BLaER1 treated with 17β-estradiol and CSF1 and Interleukin-3, amounts not matched to agents 10 nM and 100 nM (cell line): ENCODE measurements around the gene CYBC1.

ENCODE experiments used
- H3K27ac ChIP-seq, 11 experiments: shearing (Covaris generic); formaldehyde crosslinking; 2 replicates each; pipeline ENCODE4 v1.8.1; 2022
- H3K27me3 ChIP-seq, 11 experiments: shearing (Covaris generic); formaldehyde crosslinking; 2 replicates each; pipeline ENCODE4 v1.8.1; 2022
- H3K36me3 ChIP-seq, 11 experiments: shearing (Covaris generic); formaldehyde crosslinking; 2 replicates each; pipeline ENCODE4 v1.8.1; 2022
- H3K4me1 ChIP-seq, 10 experiments: shearing (Covaris generic); formaldehyde crosslinking; 2 replicates each; pipeline ENCODE4 v1.8.1; 2022
- H3K4me2 ChIP-seq, 11 experiments: shearing (Covaris generic); formaldehyde crosslinking; 2 replicates each; pipeline ENCODE4 v1.8.1; 2022
- H3K4me3 ChIP-seq, 10 experiments: shearing (Covaris generic); formaldehyde crosslinking; 2 replicates each; pipeline ENCODE4 v1.8.1; 2022
- H3K9ac ChIP-seq, 11 experiments: shearing (Covaris generic); formaldehyde crosslinking; 2 replicates each; pipeline ENCODE4 v1.8.1; 2022
- H3K9me3 ChIP-seq, 11 experiments: shearing (Covaris generic); formaldehyde crosslinking; replicated peaks in 1 of 11; 2 replicates each; pipeline ENCODE4 v1.8.1; 2022
- H4K20me1 ChIP-seq, 11 experiments: shearing (Covaris generic); formaldehyde crosslinking; 2 replicates each; pipeline ENCODE4 v1.8.1; 2022
- Cebpa-rat ChIP-seq, 11 experiments: shearing (Covaris generic); IDR thresholded peaks; 2 replicates each; pipeline ENCODE4 v1.8.1; 2022

Gene CYBC1

DNA sequence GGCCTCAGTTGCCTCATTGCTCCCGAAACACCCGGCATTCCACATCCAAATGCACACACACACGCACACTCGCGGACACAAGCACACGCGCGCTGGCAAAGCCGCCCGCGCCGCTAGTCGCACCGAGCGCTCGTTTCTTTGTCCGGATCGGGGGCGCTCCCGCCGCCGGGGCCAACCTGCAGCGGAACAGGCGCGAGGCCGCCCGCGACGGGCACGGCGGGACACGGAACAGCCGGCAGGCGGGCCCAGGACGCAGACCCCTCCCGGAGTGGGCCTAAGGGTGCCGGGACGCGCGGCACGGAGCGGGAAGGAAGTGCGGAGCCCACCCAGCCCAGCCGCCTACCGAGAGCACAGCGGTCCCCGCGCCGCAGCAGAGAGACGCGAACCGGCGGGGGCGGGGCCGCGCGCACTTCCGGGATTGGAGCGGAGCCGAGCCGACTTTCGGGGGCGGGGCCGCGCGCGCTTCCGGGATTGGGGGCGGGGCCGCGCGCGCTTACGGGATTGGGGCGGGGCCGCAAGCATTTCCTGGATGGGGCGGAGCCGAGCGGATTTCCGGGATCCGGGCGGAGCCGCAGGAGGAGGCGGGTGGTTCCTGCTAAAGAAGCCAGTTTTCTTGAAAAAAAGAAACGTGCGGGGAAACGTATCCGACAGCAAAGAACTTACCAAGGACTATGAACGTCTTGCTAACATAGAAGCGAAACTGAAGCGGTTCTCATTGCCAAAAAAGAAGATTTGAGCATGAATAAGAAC, at the start of gene CYBC1:
Gene CYBC1 (minus strand): TSS at position 396 of the 750 bp plus-strand sequence. CDS start 1,498 bp downstream, outside the sequence.
- Histone ChIP-seq H3K4me2 (peak within 1 kb of the TSS; percentile 90 to 100 (median 97)), H3K27me3 (no peaks in the 10 kb centered on the region), H3K27ac (peak within 1 kb of the TSS; percentile 81 to 99 (median 94)), H4K20me1 (peaks cover 0 to 25% (median 12%) of the 10 kb centered on the region in 11 experiments; a peak in 17 of 22 replicates), H3K4me3 (peak within 1 kb of the TSS; percentile 83 to 100 (median 96)), H3K9ac (peak within 1 kb of the TSS; percentile 86 to 99 (median 96)), H3K36me3 (peaks cover 0 to 31% (median 17%) of the 10 kb centered on the region in 11 experiments; a peak in 17 of 22 replicates), H3K4me1 (peaks cover 39 to 56% (median 52%) of the 10 kb centered on the region in 10 experiments), H3K9me3 (peaks cover 0 to 34% (median 25%) of the 10 kb centered on the region in 11 experiments; a peak in 20 of 22 replicates)
- no peak for TF ChIP-seq Cebpa-rat (IDR thresholded peaks at IDR 0.05)

DNA sequence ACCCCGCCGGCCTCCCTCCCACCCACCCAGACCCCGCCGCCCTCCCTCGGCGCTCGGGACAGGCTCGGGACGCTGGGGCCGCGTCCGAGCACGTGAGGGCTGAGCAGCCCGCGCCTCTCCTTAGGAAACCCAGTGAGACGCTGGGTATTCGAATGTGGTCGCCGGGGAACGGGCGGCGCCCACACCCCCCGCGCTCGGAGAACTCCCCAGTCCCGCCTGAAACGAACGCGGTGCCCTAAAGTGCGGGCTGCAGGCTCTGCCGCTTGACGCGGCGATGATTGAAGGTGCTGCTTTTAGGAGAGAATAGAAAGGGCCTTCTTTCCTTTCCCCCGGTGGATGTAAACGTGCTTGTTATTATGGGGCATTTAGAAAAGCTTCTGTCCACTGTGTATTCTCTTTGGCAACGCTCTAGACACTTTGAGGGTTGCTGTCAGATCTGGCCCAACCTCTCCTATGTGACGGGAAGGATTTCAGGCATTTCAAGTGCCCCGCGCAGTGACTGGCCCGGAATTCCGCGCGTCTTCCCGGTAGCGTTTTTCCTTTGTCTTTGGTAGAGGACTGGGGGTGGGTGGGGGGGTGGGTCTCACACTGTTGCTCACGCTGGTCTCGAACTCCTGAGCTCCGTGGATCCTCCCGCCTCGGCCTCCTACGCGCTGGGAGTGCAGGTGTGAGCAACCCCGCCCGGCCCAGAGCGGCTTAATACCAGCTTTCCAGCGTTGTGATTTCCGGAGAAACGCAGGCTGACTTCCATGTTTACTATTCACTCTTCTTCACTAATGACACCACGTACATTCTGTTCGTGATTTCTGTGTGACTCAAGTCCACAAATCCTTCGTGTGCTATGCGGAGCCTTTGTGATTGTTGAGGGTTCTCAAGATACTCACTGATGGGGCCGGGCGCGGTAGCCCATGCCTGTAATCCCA, 47.2 kb upstream of the CYBC1 start:
- H3K27ac ChIP-seq: peak overlapping the region; percentile 13 to 87 (median 83); a peak in 21 of 22 replicates
- no peaks in the 10 kb centered on the region for H3K9me3 ChIP-seq
- peak overlapping the region; percentile 70 to 85 (median 80); a peak in 21 of 22 replicates for H3K9ac ChIP-seq
- no peaks in the 10 kb centered on the region for H3K36me3 ChIP-seq
- peak overlapping the region; percentile 71 to 98 (median 90) for H3K4me2 ChIP-seq
- peak overlapping the region; percentile 48 to 72 (median 58) for H3K4me3 ChIP-seq
- H3K4me1 ChIP-seq: peaks cover 36 to 87% (median 75%) of the 10 kb centered on the region in 10 experiments
- no peak for TF ChIP-seq Cebpa-rat (IDR thresholded peaks at IDR 0.05)
- H3K27me3 ChIP-seq: no peaks in the 10 kb centered on the region
- peaks cover 0 to 7% (median 0%) of the 10 kb centered on the region in 11 experiments; a peak in 2 of 22 replicates for H4K20me1 ChIP-seq

DNA sequence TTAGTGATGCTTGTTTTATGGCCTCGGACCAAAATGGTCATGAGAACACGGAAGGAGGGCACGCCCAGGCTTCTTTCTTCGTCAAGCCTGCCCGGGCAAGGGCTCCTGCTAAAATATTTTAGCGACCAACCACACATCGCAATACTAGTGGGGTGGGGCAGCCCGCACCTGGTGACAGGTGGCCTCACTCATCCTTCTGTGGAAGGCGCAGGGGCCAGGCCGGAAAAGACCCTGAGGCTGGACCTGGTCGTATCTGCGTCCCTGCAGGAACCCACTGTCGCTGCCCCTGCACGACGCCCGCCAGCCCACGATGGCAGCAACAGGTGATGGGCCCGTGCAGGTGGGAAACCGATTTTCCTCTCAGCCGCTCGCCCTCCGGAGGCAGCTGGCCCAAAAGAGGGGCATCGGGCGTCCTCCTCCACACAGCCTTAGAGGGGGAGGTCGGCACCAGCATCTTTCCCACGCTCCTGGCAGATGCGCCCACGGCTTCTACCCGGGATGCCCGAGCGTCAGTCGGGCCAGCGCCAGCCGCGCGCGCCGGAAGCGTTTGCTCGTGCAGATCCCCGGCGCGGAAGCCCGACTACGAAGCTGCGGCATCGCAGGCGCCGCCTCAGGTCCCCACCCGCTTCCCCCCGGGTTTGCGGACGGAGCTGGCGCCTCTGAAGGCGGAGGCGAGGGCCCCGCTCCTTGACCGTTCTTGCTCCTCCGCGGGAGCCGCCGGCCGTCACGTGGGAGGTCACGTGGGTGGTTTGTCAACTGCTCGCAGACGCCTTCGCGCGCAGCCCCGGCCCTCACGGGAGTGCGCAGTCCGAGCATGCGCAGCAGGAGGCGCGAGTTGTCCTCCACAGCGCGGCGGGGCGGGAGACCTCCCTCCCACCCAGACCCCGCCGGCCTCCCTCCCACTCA, 46.2 kb upstream of the CYBC1 start:
- no peaks in the 10 kb centered on the region for H3K27me3 ChIP-seq
- H3K36me3 ChIP-seq: no peaks in the 10 kb centered on the region
- peaks cover 36 to 84% (median 66%) of the 10 kb centered on the region in 10 experiments for H3K4me1 ChIP-seq
- no peaks in the 10 kb centered on the region for H3K9me3 ChIP-seq
- H4K20me1 ChIP-seq: peaks cover 0 to 7% (median 0%) of the 10 kb centered on the region in 11 experiments; a peak in 2 of 22 replicates
- peak overlapping the region; percentile 55 to 100 (median 89) for H3K4me2 ChIP-seq
- peak overlapping the region; percentile 51 to 73 (median 60) for H3K4me3 ChIP-seq
- peak overlapping the region; percentile 54 to 81 (median 75); a peak in 21 of 22 replicates for H3K9ac ChIP-seq
- TF ChIP-seq Cebpa-rat (IDR thresholded peaks at IDR 0.05): no peak
- peak overlapping the region; percentile 24 to 81 (median 68); a peak in 19 of 22 replicates for H3K27ac ChIP-seq

DNA sequence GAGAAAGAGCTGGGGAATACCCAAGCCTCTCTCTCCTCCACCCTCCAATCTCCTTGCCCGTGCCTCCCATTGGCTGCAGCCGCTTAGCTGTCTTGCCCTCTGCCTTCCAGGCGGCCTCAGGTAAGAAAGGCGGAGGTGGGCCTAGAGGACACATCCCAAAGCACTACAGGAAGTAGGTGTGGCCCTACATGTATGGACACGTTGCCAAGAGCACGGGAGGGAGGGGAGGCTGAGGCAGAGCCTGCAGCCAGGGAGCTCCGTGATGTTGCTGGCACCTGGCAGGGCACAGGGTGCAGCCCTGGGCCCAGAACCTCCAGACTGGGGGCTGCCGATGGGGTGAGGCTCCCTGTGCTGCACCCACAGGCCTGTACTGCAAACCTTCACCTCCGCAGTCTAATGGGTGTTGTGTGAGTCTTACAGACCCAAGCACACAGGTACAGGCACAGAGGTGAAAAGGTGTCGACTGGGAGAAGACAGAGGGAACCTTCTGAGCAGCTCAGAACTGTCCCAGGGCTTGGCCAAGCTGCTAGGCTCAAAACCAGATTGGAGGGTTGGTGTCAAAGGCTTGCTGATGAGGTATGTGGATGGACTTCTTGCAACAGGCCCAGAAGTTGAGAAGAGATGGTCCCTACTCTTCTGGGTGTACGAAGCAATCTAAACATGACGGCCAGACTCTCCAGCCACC, 45.4 kb upstream of the CYBC1 start:
- Histone ChIP-seq H3K4me3 (peak overlapping the region in 2 of 10 experiments; percentile 62 to 73; a peak in 3 of 20 replicates), H3K36me3 (no peaks in the 10 kb centered on the region), H3K27ac (peak overlapping the region in 7 of 11 experiments; percentile 12 to 76 (median 35); a peak in 6 of 22 replicates), H3K4me1 (peaks cover 36 to 85% (median 66%) of the 10 kb centered on the region in 10 experiments), H4K20me1 (peaks cover 0 to 8% (median 0%) of the 10 kb centered on the region in 11 experiments; a peak in 4 of 22 replicates), H3K9me3 (no peaks in the 10 kb centered on the region), H3K9ac (peak overlapping the region in 2 of 11 experiments; percentile 38 to 81; a peak in 3 of 22 replicates), H3K27me3 (no peaks in the 10 kb centered on the region), H3K4me2 (peak overlapping the region; percentile 18 to 100 (median 89); a peak in 20 of 22 replicates)
- TF ChIP-seq Cebpa-rat (IDR thresholded peaks at IDR 0.05): no peak

DNA sequence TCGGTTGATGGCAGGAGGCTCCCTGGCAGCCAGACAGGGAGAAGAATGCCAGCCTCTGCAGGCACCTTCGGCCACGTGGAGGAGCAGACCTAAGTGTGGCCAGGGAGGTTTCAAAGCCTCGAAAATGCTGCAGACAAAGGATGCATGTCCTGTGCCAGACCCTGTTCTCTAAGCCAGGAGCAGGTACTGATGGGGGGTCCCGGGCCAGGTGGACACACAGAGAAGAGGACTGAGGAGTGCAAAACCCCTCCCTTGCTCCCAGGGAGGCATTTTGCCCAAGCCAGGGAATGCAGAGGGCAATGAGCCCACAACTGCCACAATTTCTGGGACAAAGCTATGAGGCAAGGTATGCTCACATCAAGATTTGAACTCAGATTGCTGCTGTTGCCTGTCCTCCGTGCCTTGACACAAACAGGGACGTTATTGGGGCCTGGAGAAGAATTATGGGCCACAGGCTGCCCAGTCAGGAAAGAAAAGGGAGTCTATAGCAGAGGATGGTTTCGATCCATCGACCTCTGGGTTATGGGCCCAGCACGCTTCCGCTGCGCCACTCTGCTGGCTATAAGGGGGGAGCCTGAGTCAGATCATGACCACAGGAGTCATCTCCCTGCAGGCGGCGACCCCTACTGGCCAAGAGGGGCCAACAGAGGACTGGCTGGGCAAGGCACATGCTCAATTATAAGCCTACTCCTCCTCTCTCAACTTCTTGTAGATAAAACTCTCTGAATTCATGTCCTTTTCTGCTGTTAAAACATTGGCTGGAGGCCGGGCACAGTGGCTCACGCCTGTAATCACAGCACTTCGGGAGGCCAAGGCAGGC, 43.9 kb upstream of the CYBC1 start:
- H4K20me1 ChIP-seq: peaks cover 0 to 14% (median 0%) of the 10 kb centered on the region in 11 experiments; a peak in 6 of 22 replicates
- peak overlapping the region in 8 of 11 experiments; percentile 0 to 53 (median 42); a peak in 12 of 22 replicates for H3K27ac ChIP-seq
- H3K9ac ChIP-seq: peak overlapping the region in 7 of 11 experiments; percentile 12 to 42 (median 29); a peak in 6 of 22 replicates
- TF ChIP-seq Cebpa-rat (IDR thresholded peaks at IDR 0.05): no peak
- peak overlapping the region in 4 of 10 experiments; percentile 24 to 54 (median 40); a peak in 4 of 20 replicates for H3K4me3 ChIP-seq
- H3K4me2 ChIP-seq: peak overlapping the region in 10 of 11 experiments; percentile 24 to 80 (median 44); a peak in 16 of 22 replicates
- H3K36me3 ChIP-seq: peaks cover under 1 to 8% (median 2%) of the 10 kb centered on the region in 11 experiments; a peak in 15 of 22 replicates
- no peaks in the 10 kb centered on the region for H3K27me3 ChIP-seq
- peaks cover 31 to 89% (median 72%) of the 10 kb centered on the region in 10 experiments for H3K4me1 ChIP-seq
- H3K9me3 ChIP-seq: no peaks in the 10 kb centered on the region

DNA sequence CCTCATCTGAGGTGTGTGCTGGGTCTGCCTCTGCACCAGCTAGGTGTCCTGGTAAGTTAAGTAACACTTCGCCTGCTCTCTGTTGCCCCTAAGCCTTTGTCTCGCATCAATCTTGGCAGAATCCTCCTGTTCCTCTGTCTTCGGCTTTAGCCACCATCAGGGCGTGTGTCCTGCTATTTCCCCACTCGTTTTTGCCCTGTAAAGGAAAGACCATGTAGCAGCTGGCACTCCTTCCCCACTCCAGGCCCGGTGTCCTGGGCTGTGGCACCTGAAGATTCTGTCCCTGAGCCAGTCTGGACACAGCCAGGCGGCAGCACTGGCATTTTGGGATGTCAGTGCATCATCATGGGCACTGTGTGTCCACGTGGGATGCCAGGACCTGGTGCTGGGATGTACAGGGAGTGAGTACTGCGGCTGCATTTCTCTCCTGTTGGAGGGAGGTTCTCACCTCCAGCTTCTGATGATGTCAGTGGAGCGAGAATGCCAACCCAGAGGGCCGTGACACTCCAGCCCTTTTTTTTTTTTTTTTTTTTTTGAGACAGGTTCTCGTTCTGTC, 42.8 kb upstream of the CYBC1 start:
- no peaks in the 10 kb centered on the region for H3K27me3 ChIP-seq
- H3K27ac ChIP-seq: no peak overlapping the region
- peaks cover 0 to 24% (median 0%) of the 10 kb centered on the region in 11 experiments; a peak in 6 of 22 replicates for H4K20me1 ChIP-seq
- peaks cover 12 to 19% (median 14%) of the 10 kb centered on the region in 11 experiments for H3K36me3 ChIP-seq
- TF ChIP-seq Cebpa-rat (IDR thresholded peaks at IDR 0.05): no peak
- H3K4me1 ChIP-seq: peaks cover 20 to 85% (median 67%) of the 10 kb centered on the region in 10 experiments
- H3K9me3 ChIP-seq: no peaks in the 10 kb centered on the region
- H3K4me2 ChIP-seq: peak overlapping the region in 3 of 11 experiments; percentile 10 to 48 (median 42); a peak in 3 of 22 replicates
- peak overlapping the region in 3 of 11 experiments; percentile 14 to 24 (median 23); a peak in 2 of 22 replicates for H3K9ac ChIP-seq
- H3K4me3 ChIP-seq: no peak overlapping the region
